MCF 10A (cell line): ENCODE data around the gene BCAS3. TPM values are rescaled to one million over a fixed set of nuclear protein-coding genes. Genes with fewer than 3 reads are reported as not detected.

Experiments
- BruUV-seq: library from RNA; stranded (reverse); fragments of 400-500 nt; replicated peaks from 2 replicates; lab custom pipeline; 2021; lab: Mats Ljungman, UMichigan
- CTCF ChIA-PET: fragments of 300-600 bp; sonication (Branson Sonifier 250); formaldehyde crosslinking; extraction: SDS; loops from one replicate; lab custom pipeline; 2021; ENCODE audit warnings: antibody characterized with exemption, inconsistent platforms; lab: Yijun Ruan, JAX
- POLR2A ChIA-PET: fragments of 300-600, 350-650 bp; sonication (Branson Sonifier 250); formaldehyde crosslinking; extraction: SDS; loops from one replicate; lab custom pipeline; 2020; ENCODE audit warnings: antibody characterized with exemption, inconsistent platforms; lab: Yijun Ruan, JAX
- DNase-seq: peaks from one replicate; pipeline ENCODE4 v3.0.0-alpha.2; 2018; ENCODE audit not compliant: unreplicated experiment
- H3K27ac Mint-ChIP-seq: one replicate; pipeline ENCODE4 v1.8.0; 2022; ENCODE audit warnings: mild to moderate bottlenecking, low read depth, mixed read lengths; ENCODE audit not compliant: unreplicated experiment
- H3K27me3 Mint-ChIP-seq: one replicate; pipeline ENCODE4 v1.8.0; 2022; ENCODE audit warnings: mixed read lengths; ENCODE audit not compliant: insufficient read depth, unreplicated experiment
- H3K36me3 Mint-ChIP-seq: one replicate; pipeline ENCODE4 v1.8.0; 2022; ENCODE audit warnings: mild to moderate bottlenecking, moderate library complexity, mixed read lengths; ENCODE audit not compliant: insufficient read depth, unreplicated experiment
- H3K4me1 Mint-ChIP-seq: one replicate; pipeline ENCODE4 v1.8.0; 2022; ENCODE audit warnings: mixed read lengths; ENCODE audit not compliant: insufficient read depth, unreplicated experiment
- H3K4me3 Mint-ChIP-seq: one replicate; pipeline ENCODE4 v1.8.0; 2022; ENCODE audit warnings: mild to moderate bottlenecking, moderate library complexity, mixed read lengths; ENCODE audit not compliant: unreplicated experiment
- H3K9me3 Mint-ChIP-seq: one replicate; pipeline ENCODE4 v1.8.0; 2022; ENCODE audit warnings: mixed read lengths; ENCODE audit not compliant: unreplicated experiment
- intact Hi-C: fragments of 100-400 bp; cut with micrococcal nuclease; formaldehyde crosslinking; loops from 2 replicates; pipeline ENCODE4 v1.14.1; 2022
- total RNA-seq: library from RNA; stranded (reverse); gene quantifications from 2 replicates; pipeline ENCODE4 v1.2.3, GENCODE V29; 2022
- TF ChIP-seq, protein P1 (sequence below): fragments of 200-600 bp; IDR thresholded peaks from one replicate; pipeline ENCODE4 v1.8.0; 2022; ENCODE audit warnings: antibody characterized with exemption, mild to moderate bottlenecking; ENCODE audit not compliant: unreplicated experiment

Gene BCAS3
- total RNA-seq, 1 experiment from 2014 or later, result 14.6 TPM

DNA sequence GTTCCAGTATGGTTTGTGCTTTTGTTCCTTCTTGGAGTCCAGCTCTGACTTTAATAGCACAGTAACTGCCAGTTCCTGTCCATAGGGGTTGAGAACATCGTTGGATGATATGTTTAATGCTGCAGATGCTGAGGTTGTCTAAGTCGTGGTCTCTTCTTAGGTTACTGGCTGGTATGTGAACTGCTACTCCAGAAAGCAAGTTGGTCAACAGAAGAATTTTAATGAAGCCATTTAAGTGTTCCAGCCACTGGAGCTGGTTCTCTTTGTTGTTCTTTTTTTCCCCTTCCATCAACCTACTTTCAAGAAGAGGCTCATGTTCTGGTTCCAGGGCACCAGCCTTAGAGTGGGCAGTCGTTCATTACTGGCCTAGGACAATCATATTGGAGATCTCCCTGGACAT, 581.7 kb downstream of the BCAS3 start:
- no peaks in the 10 kb centered on the region for H3K36me3 Mint-ChIP-seq
- POLR2A ChIA-PET, result interaction anchor here (0.7 kb wide), 1 partner anchor 246 kb away, joined by 4 read pairs; no protein-coding TSS in a partner anchor
- H3K4me3 Mint-ChIP-seq, result no peak overlapping the region
- no TSS peak for BruUV-seq
- H3K9me3 Mint-ChIP-seq, result no peaks in the 10 kb centered on the region
- no peak overlapping the region for H3K27ac Mint-ChIP-seq
- no peaks in the 10 kb centered on the region for H3K4me1 Mint-ChIP-seq
- intact Hi-C loops, result no loop called here
- no peaks in the 10 kb centered on the region for H3K27me3 Mint-ChIP-seq
- CTCF ChIA-PET, result no interaction called here
- DNase-seq, result no peak
- TF ChIP-seq, protein P1, sequence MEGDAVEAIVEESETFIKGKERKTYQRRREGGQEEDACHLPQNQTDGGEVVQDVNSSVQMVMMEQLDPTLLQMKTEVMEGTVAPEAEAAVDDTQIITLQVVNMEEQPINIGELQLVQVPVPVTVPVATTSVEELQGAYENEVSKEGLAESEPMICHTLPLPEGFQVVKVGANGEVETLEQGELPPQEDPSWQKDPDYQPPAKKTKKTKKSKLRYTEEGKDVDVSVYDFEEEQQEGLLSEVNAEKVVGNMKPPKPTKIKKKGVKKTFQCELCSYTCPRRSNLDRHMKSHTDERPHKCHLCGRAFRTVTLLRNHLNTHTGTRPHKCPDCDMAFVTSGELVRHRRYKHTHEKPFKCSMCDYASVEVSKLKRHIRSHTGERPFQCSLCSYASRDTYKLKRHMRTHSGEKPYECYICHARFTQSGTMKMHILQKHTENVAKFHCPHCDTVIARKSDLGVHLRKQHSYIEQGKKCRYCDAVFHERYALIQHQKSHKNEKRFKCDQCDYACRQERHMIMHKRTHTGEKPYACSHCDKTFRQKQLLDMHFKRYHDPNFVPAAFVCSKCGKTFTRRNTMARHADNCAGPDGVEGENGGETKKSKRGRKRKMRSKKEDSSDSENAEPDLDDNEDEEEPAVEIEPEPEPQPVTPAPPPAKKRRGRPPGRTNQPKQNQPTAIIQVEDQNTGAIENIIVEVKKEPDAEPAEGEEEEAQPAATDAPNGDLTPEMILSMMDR, result no peak

DNA sequence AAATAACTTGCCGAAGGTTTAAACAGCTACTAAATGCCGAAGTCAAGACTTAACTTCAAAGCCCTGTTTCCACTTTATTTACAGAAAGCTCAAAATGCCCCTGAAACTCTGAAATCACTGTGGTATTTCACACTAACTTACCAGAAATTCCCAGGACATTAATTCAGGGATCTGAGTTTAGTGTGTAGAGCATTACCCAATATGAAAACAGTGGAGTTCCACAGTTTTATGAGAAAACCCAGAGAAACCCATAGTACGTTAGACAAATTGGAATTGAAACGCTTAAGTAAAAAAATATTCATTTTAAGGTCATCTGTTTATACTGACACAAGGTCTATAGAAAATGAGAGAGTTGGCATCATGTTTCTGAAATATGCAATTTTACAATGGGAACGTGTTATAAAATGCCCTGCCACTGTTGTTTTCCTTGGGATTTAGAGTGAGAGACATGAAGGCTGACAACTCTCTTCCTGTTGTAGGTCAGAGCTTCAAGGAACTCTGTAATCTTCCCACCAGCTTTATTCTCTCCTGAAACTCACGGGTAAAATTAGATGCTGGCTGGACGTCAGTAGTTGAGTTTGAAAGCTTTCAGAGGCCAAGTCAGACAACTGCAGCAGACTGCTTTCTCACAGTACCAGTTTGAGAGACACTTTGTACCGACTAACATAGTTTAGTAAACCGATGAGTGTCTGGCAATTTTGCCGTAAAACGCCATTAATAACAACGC, 582.6 kb downstream of the BCAS3 start:
- TF ChIP-seq, protein P1, result no peak
- no peak for DNase-seq
- Mint-ChIP-seq H3K4me1 (no peaks in the 10 kb centered on the region), H3K27ac (no peak overlapping the region), H3K4me3 (no peak overlapping the region), H3K36me3 (no peaks in the 10 kb centered on the region), H3K27me3 (no peaks in the 10 kb centered on the region), H3K9me3 (no peaks in the 10 kb centered on the region)
- intact Hi-C loops, result no loop called here
- BruUV-seq, result no TSS peak
- ChIA-PET POLR2A (interaction anchor here (0.7 kb wide), 1 partner anchor 247 kb away, joined by 4 read pairs; no protein-coding TSS in a partner anchor), CTCF (interaction anchor here (0.6 kb wide), 1 partner anchor 329 kb away, joined by 3 read pairs; no protein-coding TSS in a partner anchor)

DNA sequence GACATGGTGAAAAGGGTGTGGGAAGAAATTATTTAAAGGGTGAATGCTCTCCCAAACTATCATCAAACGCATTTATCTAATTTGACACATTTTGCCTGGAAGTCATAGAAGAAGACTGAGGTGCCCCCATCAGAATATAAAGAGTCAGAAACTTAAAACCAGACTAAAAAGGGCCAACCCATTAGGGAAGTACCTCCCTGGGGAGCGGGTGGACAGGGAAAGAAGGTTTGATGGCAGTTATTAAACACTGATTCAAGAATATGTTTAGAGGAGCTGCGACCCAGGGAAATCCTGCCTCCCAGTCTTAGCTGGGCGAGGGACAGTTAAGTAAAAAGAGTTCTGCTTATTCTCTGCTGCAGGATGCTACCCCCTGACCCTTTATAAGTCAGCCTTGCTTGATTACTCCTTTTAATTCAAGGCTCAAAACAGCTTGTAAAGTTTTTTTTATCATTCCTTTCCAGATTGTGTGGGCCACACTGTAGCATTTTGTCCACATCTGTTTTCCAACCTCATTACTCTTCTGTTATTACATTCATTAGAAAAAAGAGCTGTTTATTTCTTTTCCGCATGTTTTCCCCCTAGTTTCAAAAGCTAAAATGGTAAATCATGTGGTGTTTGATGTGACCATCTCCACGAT, 583.5 kb downstream of the BCAS3 start:
- H3K9me3 Mint-ChIP-seq, result no peaks in the 10 kb centered on the region
- CTCF ChIA-PET, result interaction anchor here (0.6 kb wide), 1 partner anchor 602 kb away, joined by 3 read pairs; the partner anchor contains the start of gene BRIP1
- no peaks in the 10 kb centered on the region for H3K36me3 Mint-ChIP-seq
- H3K27ac Mint-ChIP-seq, result no peak overlapping the region
- BruUV-seq, result no TSS peak
- intact Hi-C loops, result no loop called here
- POLR2A ChIA-PET, result no interaction called here
- H3K4me1 Mint-ChIP-seq, result no peaks in the 10 kb centered on the region
- H3K4me3 Mint-ChIP-seq, result no peak overlapping the region
- TF ChIP-seq, protein P1, result no peak
- H3K27me3 Mint-ChIP-seq, result no peaks in the 10 kb centered on the region
- DNase-seq, result no peak

DNA sequence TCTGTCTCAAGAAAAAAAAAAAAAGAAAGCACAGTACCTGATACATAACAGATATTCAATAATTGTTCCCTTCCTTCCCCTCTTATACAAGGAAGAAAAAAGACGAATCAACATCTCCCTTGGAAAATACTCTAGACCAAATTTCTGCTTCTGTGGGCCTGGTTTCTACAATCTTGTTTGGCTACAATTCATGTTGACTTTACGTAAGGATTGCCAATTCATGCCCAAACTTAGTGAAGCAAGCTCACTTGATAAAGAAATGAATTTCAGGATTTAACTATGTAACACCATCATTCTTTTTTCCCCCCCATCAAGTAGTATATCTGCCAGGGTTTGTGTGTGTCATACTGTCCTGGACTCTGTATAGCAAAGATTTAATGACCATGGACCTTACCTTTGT, 587.7 kb downstream of the BCAS3 start:
- intact Hi-C loops, result no loop called here
- ChIA-PET POLR2A (no interaction called here), CTCF (no interaction called here)
- no peaks in the 10 kb centered on the region for H3K9me3 Mint-ChIP-seq
- BruUV-seq, result no TSS peak
- DNase-seq, result no peak
- no peaks in the 10 kb centered on the region for H3K27me3 Mint-ChIP-seq
- no peak overlapping the region for H3K27ac Mint-ChIP-seq
- no peaks in the 10 kb centered on the region for H3K4me1 Mint-ChIP-seq
- H3K4me3 Mint-ChIP-seq, result no peak overlapping the region
- TF ChIP-seq, protein P1, result no peak
- no peaks in the 10 kb centered on the region for H3K36me3 Mint-ChIP-seq
